ENCODE data around the gene BEND5. TPM values are rescaled to one million over a fixed set of nuclear protein-coding genes. Genes with fewer than 3 reads are reported as not detected.

The BEND5 gene
- total RNA-seq, 1 donor from 2014 or later: 1.7 TPM

DNA sequence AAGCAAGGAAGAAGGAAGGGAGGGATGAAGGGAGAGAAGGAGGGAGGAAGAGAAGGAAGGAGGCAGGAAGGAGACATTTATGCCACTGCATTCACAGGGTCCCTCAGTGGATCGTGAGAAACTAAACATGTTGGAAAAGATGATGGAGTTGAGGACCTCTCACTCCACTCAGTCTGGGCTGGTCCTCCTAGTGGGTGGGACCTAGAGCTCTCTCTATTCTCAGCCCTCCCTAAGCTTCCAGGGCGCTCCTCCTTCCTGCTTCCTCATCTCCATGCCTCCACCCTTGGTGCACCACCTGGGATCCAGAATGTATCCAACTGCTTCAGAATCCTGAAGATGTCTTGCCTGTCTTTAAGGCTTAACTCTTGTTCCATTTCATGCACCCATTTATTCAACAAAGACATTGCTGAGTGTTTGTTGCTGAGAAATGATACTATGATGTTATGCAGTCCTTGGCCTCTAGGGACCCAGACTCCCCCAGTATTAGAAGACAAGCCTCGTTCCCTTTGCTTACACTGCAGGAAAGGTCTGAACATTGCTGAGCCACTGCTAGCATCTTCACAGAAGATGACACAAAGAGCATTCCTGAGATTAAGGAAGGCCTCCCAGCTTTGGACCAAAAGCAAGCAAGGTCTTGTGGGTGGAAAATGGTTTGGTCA lies 88.5 kb downstream of the BEND5 start:
- Mint-ChIP-seq H3K27me3 (ENCODE audit: unreplicated experiment) (no peaks in the 10 kb centered on the region), H3K4me1 (ENCODE audit: unreplicated experiment) (peaks cover 4% of the 10 kb centered on the region)
- DNase-seq (ENCODE audit: extremely low spot score, unreplicated experiment): no peak

DNA sequence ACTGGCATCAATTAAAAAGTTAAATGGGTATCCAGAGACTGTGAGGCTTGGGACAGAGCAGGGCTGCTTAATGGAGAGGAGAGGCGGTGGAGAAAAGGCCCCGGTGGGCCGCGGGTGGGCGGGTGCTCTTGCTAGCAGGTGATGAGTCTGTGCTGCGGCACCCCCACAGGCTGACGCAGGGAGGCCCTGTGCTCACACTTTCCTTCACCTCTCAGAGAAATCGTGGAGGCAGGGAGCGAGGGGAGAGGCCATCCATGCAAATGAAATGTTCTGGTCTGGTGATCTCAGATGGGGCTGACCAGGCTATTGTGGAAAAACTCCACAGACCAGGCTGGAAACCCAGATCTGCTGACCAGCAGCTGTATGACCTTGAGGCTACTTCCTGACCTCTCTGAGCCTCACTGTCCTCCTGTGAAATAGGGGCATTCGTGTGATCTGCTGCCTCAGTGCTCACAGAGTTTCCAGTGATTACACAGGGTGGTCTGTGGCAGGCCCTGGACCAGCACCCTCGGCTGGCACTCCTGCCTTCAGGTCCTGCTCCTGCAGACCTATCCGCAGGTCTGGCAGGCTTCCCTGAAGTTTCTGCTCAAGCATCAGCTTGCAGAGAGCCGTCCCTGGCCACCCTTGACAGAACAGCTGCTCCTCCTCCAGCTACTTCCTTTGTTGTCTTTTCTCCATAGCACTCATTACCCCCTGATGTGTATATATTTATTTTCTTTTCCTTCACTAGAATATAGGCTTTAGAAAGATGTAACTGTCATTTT lies 89.2 kb downstream of the BEND5 start:
- H3K27me3 Mint-ChIP-seq (ENCODE audit: unreplicated experiment): no peaks in the 10 kb centered on the region
- TF ChIP-seq, protein P1, sequence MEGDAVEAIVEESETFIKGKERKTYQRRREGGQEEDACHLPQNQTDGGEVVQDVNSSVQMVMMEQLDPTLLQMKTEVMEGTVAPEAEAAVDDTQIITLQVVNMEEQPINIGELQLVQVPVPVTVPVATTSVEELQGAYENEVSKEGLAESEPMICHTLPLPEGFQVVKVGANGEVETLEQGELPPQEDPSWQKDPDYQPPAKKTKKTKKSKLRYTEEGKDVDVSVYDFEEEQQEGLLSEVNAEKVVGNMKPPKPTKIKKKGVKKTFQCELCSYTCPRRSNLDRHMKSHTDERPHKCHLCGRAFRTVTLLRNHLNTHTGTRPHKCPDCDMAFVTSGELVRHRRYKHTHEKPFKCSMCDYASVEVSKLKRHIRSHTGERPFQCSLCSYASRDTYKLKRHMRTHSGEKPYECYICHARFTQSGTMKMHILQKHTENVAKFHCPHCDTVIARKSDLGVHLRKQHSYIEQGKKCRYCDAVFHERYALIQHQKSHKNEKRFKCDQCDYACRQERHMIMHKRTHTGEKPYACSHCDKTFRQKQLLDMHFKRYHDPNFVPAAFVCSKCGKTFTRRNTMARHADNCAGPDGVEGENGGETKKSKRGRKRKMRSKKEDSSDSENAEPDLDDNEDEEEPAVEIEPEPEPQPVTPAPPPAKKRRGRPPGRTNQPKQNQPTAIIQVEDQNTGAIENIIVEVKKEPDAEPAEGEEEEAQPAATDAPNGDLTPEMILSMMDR (IDR thresholded peaks at IDR 0.05): no peak
- H3K36me3 Mint-ChIP-seq (ENCODE audit: unreplicated experiment): no peaks in the 10 kb centered on the region
- DNase-seq (ENCODE audit: extremely low spot score, unreplicated experiment): no peak
- H3K27ac Mint-ChIP-seq (ENCODE audit: unreplicated experiment): no peak overlapping the region
- H3K4me3 Mint-ChIP-seq (ENCODE audit: unreplicated experiment): no peak overlapping the region
- H3K4me1 Mint-ChIP-seq (ENCODE audit: unreplicated experiment): peaks cover 4% of the 10 kb centered on the region
- H3K9me3 Mint-ChIP-seq (ENCODE audit: unreplicated experiment): no peaks in the 10 kb centered on the region

More for the DNA sequence above, 88.5 kb downstream of the BEND5 start:
- Mint-ChIP-seq H3K4me3 (ENCODE audit: unreplicated experiment) (no peak overlapping the region), H3K9me3 (ENCODE audit: unreplicated experiment) (no peaks in the 10 kb centered on the region), H3K27ac (ENCODE audit: unreplicated experiment) (no peak overlapping the region), H3K36me3 (ENCODE audit: unreplicated experiment) (no peaks in the 10 kb centered on the region)
- TF ChIP-seq, protein P1 (IDR thresholded peaks at IDR 0.05): no peak

- TF ChIP-seq, protein P1 (IDR thresholded peaks at IDR 0.05): no peak
- Mint-ChIP-seq H3K4me3 (ENCODE audit: unreplicated experiment) (no peak overlapping the region), H3K9me3 (ENCODE audit: unreplicated experiment) (no peaks in the 10 kb centered on the region), H3K27me3 (ENCODE audit: unreplicated experiment) (no peaks in the 10 kb centered on the region), H3K36me3 (ENCODE audit: unreplicated experiment) (no peaks in the 10 kb centered on the region), H3K27ac (ENCODE audit: unreplicated experiment) (no peak overlapping the region), H3K4me1 (ENCODE audit: unreplicated experiment) (peaks cover 4% of the 10 kb centered on the region)
- no peak for DNase-seq (ENCODE audit: extremely low spot score, unreplicated experiment)
Measured at GRCh38 chr1:48686159-48686558, 90.5 kb downstream of the BEND5 start.

DNA sequence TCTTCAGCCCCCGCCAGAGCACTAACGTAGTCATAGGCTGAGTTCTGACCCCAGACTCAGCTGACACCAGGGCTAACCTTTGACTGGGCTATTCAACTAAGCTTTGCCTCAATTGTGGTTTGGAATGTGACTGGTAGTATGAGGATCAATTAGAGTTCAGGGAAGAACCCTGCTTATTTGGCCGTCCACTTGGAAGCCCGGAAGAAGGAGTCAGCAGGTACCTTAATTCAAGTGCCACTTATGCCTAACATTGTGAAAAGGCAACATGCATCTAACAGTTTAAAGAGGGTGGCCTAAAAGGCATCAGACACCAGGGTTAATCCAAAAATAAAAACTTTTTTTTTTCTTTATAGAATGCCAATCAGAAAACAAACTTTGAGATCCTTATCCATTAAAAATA lies 92.3 kb downstream of the BEND5 start:
- TF ChIP-seq, protein P1 (IDR thresholded peaks at IDR 0.05): no peak
- Mint-ChIP-seq H3K9me3 (ENCODE audit: unreplicated experiment) (no peaks in the 10 kb centered on the region), H3K4me1 (ENCODE audit: unreplicated experiment) (peaks cover 4% of the 10 kb centered on the region), H3K27me3 (ENCODE audit: unreplicated experiment) (no peaks in the 10 kb centered on the region), H3K36me3 (ENCODE audit: unreplicated experiment) (no peaks in the 10 kb centered on the region), H3K27ac (ENCODE audit: unreplicated experiment) (no peak overlapping the region), H3K4me3 (ENCODE audit: unreplicated experiment) (no peak overlapping the region)
- DNase-seq (ENCODE audit: extremely low spot score, unreplicated experiment): no peak

GRCh38 chr1:48683839-48684238 lies 92.9 kb downstream of the BEND5 start:
- TF ChIP-seq, protein P1 (IDR thresholded peaks at IDR 0.05): no peak
- H3K9me3 Mint-ChIP-seq (ENCODE audit: unreplicated experiment): no peaks in the 10 kb centered on the region
- no peak for DNase-seq (ENCODE audit: extremely low spot score, unreplicated experiment)
- H3K27ac Mint-ChIP-seq (ENCODE audit: unreplicated experiment): no peak overlapping the region
- H3K4me3 Mint-ChIP-seq (ENCODE audit: unreplicated experiment): no peak overlapping the region
- H3K27me3 Mint-ChIP-seq (ENCODE audit: unreplicated experiment): no peaks in the 10 kb centered on the region
- H3K4me1 Mint-ChIP-seq (ENCODE audit: unreplicated experiment): peaks cover 4% of the 10 kb centered on the region
- no peaks in the 10 kb centered on the region for H3K36me3 Mint-ChIP-seq (ENCODE audit: unreplicated experiment)
